GM18858 (cell line): ENCODE measurements around the gene STN1.

Experiments
- ATAC-seq: cut with Tn5 transposase; IDR thresholded peaks from one replicate; pipeline ENCODE4 v1.9.1; 2021; ENCODE audit not compliant: unreplicated experiment

Gene STN1

DNA sequence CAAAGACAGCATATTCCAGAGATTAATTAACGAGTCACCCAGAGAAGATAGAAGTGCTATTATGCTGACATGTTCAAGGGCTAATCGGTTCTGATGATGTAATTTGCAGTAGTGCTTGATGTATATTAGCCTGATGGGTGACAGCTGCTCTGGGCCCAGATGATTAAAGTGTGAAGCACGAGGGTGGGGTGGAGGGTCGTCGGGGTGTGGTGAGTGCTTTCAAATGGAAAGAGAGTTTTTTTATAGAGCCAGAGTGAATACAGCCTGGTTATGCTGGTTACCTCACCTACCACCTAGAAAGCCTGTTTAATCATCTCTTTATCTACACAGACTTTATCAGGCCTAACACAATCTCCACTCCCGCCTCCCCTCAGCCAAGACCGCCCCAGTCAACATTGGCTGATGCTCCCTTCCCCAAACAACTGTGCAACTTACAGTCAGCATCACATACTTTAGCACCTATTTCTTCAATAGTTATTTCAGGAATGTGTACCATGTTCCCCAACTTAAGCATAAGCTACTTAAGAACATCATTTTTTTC is 11.5 kb upstream of the STN1 start:
- no peak for ATAC-seq

DNA sequence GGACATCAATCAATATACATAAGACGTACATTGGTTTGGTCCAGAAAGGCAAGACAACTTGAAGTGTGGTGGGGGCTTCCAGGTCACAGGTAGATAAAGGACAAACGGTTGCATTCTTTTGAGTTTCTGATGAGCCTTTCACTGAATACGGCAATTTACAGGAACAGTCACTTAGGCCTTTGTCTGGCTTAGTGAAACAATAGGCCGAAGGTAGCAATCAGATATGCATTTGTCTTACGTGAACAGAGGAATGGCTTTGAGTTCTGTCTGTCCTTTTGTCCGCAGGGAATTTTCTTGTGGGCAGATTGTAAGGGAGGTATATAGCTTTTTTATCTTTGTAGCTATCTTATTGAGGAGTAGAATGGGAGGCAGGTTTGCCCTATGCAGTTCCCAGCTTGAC is 10.8 kb upstream of the STN1 start:
- ATAC-seq = no peak

DNA sequence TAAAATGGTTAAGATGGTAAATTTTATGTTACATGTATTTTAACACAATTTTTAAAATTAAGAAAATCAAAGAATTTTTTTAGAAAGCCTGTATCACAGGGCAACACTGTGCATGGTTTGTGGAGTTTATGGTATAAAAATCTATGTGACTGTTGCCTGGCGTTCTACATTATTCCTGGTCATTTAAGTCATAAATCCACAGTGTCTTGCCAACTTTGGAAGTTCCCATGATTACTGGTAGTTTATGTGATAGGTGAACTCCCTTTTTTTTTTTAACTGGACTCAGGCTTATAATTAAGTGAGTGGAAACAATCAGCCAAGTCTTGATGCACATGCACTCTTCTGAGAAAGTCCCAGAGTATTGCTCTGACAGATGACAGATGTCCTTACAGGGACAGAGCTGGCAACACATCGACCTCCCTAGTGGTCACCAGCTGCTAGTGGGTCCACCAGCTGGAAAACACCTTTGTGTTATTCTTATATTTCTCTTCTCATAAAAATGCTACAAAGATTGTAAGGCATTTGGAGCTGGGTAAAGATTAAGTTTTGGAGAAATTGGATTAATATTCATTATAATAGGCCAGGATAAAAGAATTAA is 8.8 kb upstream of the STN1 start:
- no peak for ATAC-seq

DNA sequence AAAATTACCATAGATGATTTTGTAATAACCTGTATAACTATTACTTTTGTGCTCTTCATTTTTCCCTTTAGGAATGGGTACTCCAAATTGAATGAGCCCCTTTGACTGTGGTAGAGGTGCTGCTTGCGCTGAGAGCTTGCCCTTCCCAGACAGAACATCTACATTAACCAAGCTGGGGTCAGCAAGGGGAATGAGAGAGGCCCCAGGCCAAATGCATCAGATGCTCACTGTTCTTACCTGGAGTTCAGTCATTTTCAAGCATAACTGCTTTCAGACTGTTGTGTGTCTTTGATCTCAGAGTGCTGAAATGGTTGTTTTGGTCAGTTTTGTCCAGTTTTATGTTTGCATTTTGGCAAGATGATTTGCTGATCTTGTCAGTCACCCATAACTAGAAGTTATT is 7.6 kb upstream of the STN1 start:
- no peak for ATAC-seq

DNA sequence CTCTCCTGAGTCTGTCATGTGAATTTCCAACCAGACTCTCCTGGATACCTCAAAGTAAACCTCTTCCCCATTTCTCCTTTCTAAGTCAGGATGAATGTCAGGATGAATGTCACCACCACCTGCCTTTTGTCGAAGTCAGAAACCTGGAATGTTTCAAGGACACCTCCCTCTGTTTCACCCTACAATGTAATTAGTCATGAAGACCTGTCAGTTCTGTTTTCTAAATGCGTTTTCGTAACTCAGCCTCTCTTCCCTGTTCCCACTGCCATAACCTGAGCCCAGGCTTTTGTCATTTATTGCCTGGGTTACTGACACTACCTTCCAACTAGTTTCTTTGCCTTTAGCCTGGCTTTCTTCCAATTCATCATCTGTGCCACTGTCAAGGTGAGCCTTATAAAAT is 5.5 kb upstream of the STN1 start:
- ATAC-seq = no peak

DNA sequence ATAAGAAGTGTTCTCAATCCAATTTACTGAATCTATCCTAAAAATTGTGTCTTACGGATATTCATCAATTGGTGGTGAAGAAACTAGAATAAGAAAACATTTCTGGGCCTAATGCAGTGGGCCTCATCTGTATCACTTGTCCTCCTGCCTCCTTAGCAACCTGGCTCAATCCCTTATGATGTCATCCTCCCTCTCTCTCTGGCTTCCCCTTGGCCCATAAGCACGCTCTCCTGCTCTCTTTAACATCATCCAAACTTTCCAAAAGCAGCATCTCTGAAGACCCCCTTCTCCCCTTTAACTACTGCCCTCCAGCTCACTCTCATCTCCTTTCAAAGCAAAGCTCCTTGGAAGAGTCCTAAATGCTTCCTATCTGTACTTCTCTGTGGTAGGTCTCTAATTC is 4.7 kb upstream of the STN1 start:
- ATAC-seq = no peak

DNA sequence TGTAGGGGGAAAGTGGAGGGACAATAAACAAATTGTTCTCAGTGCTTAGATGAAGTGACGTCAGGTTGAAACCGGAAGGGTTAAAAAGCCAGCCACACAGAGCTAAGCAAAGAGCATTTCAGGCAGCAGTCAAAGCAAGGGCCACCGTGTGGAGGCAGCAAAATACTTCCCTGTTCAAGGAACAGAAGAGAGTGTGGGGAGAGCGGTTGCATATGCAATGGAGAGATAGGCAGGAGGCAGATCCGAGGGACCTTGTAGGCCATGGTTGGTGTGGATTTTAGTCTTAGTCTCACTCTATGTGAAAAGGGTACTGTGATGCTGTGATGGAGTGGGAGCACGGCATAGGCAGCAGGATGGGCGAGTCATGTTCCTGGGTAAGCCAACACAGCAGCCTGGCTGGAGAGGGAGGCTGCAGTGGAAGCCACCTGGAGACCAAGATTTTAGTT is 3.8 kb upstream of the STN1 start:
- ATAC-seq = no peak

DNA sequence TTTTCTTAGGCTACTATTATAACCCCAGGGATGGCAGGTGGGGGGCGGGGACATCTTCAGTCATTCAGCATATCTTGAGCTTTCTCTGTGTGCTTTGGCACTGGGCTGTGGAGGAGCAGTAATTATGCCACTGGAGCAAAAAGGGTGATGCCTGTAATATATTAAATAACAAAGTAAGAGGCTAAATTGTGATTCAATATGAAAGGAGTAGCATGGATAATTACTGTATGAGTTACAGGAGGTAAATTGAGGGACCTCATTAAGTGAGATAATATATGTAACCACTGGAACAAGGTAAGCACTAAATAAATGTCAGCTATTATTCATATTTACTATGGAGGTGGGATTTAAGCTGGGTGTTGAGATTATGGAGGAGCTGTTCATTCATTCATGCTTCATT is 3.3 kb upstream of the STN1 start:
- no peak for ATAC-seq

DNA sequence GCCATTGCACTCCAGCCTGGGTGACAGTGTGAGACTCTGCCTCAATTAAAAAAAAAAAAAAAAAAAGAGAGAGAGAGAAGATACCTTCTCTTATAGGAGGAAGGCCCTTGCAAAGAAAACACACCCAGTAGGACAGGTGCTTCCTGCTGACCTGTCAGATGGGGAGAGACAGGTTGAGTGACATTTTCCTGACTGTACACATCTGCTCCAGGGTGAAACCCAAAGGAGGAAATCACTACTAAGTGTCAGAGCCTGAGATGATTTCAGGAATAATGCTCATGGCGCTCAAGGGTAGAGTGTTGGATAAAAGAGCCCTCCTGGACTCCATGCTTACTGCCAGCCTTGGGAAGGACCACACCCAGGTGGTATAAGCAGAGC is 1.7 kb upstream of the STN1 start:
- no peak for ATAC-seq

DNA sequence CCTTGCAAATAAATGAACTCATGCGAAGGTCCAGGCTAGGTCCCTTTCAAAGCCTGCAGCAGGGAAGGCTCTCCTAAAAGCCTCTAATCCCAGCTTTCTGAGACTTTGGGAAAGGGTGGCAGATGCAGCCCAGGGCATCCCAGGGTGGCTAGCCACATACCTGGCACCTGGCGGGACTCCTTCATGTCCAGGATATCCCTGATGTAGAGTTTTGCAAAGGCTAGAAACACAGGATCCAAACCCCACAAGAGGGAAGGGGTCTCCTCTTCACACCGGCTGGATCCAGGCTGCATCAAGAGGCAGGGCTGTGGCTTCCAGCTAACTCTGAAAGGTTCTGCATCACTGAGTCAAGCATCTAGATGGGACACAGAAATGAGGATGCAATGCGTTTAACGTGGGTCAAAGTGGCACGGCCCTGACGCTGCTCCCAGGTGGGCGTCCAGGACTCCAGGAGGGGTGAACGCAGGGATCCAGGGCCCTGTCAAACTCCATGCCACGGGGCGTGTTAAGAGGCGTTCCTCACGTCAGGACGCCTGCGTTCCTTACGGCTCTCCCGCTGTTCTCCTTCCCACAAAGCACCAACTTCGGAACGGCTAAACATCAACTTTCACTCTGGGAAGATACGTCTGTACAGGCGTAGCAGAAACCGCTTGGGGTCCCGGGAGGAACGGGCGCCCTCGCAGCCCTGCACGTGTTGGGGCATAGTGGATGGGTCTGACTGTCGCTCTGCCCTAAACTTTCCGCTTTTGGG is 507 bp downstream of the STN1 start:
- ATAC-seq = peak; percentile 2

DNA sequence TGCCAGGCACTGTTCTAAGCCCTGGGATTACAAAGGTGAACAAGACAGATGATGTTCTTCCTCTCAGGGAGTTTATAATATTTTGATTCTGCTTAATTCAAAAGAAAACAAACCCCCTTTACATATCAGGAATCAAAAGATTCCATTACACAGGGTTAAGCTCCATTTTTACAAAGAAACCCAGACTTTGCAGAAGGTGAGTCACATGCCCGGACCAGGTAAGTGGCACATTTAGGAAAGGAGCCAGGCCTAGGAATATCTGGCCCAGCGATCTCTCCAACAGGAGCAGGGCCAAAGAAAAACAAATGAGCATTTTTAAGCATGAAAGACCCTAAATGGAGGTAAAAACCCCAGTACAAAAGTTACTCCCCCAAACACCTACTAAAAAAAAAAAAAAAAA is 1.1 kb downstream of the STN1 start:
- no peak for ATAC-seq

DNA sequence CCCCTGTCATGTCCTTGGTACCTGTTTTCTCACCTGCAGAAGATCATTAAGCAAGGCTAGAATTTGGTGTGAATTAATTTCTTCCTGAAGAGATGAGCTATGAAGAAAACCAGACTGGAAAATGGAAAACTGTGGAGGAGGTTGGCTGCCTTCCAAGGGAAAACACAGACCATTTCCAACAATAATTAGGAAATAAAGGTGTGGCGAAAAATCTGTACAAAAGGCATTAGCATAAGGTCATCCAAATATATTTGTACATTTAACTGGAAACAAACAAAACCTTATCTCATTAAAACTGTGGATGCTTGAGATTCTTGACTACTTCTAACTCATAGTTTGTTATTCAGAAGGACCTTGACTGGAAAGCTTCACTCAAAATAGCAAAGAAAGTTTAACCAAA is 1.7 kb downstream of the STN1 start:
- ATAC-seq = no peak

DNA sequence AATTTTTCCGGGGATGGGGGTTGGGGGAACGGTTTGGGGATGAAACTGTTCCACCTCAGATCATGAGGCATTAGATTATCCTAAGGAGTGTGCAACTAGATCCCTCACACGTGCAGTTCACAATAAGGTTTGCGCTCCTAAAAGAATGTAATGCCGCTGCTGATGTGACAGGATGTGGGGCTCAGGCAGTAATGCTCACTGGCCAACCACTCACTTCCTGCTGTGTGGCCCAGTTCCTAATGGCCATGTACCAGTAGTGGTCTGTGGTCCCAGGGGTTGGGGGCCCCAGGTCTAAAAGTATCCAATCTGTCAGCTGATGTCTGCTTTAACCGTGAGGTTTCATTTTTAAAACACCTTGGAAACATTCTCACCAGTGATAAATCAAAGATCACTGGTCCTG is 2.2 kb downstream of the STN1 start:
- ATAC-seq = no peak

DNA sequence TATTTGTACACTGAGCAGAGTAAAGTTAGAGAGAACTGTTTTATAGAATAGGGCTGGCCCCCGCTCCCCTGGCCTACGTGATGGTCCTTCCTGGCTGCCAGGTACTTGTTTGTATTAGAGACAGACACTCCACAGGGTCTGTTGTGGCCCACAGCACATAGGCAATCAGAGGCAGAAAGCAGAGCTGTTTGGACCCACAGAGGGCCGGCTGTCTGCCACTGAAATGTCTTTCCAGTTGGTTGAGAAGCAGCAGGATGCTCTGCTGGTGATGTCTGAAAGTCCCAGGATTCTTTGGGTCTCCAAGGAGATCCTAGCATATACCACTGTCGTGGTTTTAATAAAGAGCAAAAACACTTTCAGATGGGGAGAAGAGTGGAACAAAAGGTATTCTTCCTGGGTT is 5.2 kb downstream of the STN1 start:
- no peak for ATAC-seq

DNA sequence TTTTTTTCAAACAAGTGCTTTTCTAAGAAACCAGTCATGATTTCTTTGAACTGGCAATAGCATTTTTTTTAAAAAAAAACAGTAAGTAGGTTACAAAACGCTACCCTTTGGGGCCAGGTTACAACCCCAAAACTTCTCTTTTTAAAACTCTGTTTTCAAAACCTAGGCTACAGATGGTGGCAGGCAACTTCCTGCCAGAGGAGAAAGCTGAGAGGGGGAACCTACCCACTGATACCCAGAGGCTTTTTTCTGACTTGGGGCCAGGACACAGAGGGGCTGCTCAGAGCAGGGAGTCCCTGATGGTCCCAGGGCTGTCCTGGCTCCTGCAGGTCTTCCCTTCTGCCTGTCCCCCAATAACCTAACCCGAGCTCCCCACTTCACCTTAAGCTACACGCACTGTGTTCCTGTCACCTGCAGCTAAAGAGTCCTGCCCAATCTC is 6.9 kb downstream of the STN1 start:
- ATAC-seq = no peak

DNA sequence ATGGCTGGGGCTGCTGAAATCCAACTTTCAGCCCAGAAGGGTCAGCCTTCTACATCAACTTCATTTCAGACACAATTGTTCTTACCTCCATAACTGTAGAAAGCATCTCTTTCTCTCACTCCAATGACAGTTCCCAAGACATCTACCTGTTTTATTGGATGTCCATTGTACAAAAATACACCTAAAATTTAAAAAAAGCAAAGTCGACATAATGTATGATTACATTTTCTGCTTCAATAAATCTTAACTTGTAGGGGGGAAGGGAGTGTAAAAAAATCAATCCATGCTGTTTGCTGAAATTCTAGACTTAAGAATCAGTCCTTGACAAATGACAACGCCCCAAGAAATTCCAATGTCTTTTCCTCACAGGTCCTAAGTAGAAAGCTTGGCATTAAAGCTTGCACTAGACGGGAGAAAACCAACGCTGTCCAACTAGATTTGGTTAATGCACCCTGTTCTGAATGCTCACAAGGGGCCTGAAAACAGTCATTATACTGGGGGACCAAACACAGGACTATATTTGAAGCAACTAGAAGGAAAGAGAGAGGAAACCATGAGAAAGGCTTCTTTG is 7.5 kb downstream of the STN1 start:
- no peak for ATAC-seq

DNA sequence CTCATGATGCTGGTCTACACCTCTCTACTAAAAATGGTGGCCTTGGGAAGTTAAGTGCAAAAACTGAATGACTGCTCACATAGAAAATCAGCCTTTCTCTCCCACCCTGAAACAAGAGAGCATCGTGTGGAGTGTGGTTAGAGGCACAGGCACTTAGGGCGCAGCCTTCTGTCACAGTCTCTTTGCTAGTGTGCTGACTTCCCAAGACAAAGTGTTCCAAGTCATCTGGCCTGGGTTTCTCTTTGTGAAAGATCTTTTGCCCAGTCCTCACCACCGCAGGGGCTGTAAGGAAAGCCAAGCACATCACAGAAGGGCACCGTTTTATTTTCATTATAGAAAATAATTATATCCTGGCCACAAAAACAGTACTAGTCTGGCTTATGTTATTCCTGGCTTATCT is 12.5 kb downstream of the STN1 start:
- ATAC-seq = no peak

DNA sequence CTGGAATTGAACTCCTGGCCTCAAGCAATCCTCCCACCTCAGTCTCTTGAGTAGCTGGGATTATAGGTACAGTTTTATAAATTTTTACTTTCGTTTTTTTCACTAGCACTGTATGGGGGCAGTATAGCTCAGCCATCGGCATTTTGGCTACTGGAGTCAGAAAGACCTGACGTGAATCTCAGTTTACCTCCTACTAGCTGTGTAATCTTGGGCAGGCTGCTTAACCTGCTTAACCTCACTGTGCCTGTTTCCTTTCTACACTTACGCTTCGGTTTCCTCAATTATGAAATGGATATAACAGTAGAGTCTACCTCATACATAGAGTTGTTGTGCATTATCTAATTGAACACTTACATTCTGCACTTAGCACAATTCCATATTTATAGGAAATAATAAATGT is 16.7 kb downstream of the STN1 start:
- no peak for ATAC-seq

DNA sequence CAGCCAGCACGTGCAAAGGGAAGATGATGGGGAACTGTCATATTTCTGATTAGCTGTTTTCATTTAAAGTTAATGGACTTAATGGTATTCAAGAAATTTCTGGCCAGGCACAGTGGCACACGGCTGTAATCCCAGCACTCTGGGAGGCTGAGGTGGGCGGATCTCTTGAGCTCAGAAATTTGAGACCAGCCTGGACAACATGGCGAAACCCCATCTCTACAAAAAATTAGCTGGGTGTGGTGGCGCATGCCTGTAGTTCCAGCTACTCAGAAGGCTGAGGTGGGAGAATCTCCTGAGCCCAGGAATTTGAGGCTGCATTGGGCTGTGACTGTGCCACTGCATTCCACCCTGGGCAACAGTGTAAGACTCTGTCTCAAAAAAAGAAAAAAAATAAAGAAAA is 18.7 kb downstream of the STN1 start:
- no peak for ATAC-seq

DNA sequence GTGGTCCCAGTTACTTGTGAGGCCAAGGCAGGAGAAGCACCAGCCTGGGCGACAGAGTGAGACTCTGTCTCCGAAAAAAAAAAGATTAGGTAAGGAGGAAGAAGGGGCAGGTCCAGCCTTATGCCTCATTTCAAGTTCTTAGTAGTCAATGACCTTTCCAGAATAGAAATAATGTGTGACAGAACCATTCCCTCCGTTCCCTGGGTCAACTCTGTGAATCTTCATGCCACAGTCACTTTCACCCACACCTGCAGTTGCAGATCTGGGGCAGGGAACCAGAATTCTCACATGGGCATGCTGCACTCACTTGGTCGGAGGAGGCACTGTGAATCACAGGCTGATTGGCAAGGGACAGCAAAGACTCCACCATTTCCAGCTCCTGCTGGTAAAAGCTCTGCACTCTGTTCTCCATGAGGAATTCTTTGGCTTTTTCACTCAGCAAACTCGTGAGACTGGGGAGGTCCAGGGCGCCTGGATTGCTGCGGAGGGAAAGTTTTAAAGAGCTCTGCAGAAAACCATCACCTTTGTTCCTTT is 20.7 kb downstream of the STN1 start:
- ATAC-seq = no peak

DNA sequence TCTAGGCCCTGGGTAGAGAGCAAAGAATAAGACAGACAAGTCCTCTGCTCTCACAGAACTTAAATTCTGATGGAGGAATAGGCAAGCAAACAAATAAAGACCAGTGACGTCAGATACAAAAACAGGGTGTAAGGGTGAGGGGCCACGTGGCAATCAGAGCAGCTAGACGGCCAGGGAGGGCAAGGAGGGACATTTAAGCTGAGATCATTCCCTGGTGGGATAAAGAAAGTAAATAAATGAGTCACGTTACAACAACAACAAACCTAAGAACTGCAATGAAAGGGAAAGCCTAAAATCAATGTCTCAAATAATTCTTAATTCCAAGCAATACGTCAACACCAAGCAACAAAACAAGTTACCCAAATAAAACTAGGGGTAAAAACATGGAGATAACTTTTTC is 21.8 kb downstream of the STN1 start:
- ATAC-seq = no peak
